Breast epithelium (tissue), 4 donors: Measurements from ENCODE around the gene ACOT13. TPM values are rescaled to one million over a fixed set of nuclear protein-coding genes. Genes with fewer than 3 reads are reported as not detected.

ENCODE experiments used
- DNase-seq, 2 donors: peaks; one replicate each; pipeline ENCODE4 v3.0.0-alpha.2; 2019; ENCODE audit warnings: low spot score in 2 of 2
- H3K27ac ChIP-seq, 2 donors: fragments of 200-600 bp; sonication (generic) in 1 of 2; one replicate each; pipeline ENCODE4 v1.5.1; 2016 to 2019; ENCODE audit warnings: mild to moderate bottlenecking in 1 of 2
- H3K27me3 ChIP-seq, 2 donors: fragments of 200-600 bp; sonication (generic) in 1 of 2; one replicate each; pipeline versions ENCODE4 v1.5.1 to v1.6.0; 2017 to 2019; ENCODE audit warnings: control low read depth in 1 of 2, mild to moderate bottlenecking in 1 of 2
- H3K36me3 ChIP-seq: fragments of 200-600 bp; one replicate; pipeline ENCODE4 v1.5.1; 2019
- H3K4me1 ChIP-seq, 2 donors: fragments of 200-600 bp; sonication (generic); one replicate each; pipeline ENCODE4 v1.5.1; 2016 to 2019; ENCODE audit warnings: control low read depth in 1 of 2
- H3K4me3 ChIP-seq, 3 donors: fragments of 200-600 bp; sonication (generic); 1 replicate in 2 of 3; 2 replicates in 1 of 3; pipeline ENCODE4 v1.5.1; 2016 to 2019; ENCODE audit warnings: mild to moderate bottlenecking in 3 of 3, moderate library complexity in 2 of 3
- H3K9me3 ChIP-seq, 2 donors: fragments of 200-600 bp; sonication (generic) in 1 of 2; one replicate each; pipeline ENCODE4 v1.5.1; 2016 to 2019; ENCODE audit warnings: control low read depth in 1 of 2
- POLR2A ChIP-seq: fragments of 450-650 bp; IDR thresholded peaks from one replicate; pipeline ENCODE4 v1.6.1; 2016; ENCODE audit warnings: antibody characterized with exemption, mild to moderate bottlenecking, moderate library complexity
- POLR2AphosphoS5 ChIP-seq, 3 donors: sonication (generic); formaldehyde crosslinking; IDR thresholded peaks; one replicate each; pipeline ENCODE4 v1.6.1; 2017; ENCODE audit warnings: antibody characterized with exemption in 3 of 3
- intact Hi-C: fragments of 100-400 bp; cut with DNase I; formaldehyde crosslinking; loops from one replicate; pipeline ENCODE4 v1.15.1; 2023; ENCODE audit warnings: low total_unique reads
- total RNA-seq, 3 donors: library from RNA; depleted of rRNA; stranded (reverse); fragments of >200 nt; gene quantifications; one replicate each; pipeline ENCODE4 v1.1.0, GENCODE V29; 2016
- TF ChIP-seq, protein P1 (sequence below), 3 donors: fragments of 450-650 bp; IDR thresholded peaks; one replicate each; pipeline ENCODE4 v1.5.1; 2016 to 2017; ENCODE audit warnings: antibody characterized with exemption in 3 of 3, mild to moderate bottlenecking in 3 of 3, moderate library complexity in 3 of 3

The ACOT13 gene
- total RNA-seq, 3 donors from 2014 or later: 6.3 to 12.0 (median 8.2) TPM

DNA sequence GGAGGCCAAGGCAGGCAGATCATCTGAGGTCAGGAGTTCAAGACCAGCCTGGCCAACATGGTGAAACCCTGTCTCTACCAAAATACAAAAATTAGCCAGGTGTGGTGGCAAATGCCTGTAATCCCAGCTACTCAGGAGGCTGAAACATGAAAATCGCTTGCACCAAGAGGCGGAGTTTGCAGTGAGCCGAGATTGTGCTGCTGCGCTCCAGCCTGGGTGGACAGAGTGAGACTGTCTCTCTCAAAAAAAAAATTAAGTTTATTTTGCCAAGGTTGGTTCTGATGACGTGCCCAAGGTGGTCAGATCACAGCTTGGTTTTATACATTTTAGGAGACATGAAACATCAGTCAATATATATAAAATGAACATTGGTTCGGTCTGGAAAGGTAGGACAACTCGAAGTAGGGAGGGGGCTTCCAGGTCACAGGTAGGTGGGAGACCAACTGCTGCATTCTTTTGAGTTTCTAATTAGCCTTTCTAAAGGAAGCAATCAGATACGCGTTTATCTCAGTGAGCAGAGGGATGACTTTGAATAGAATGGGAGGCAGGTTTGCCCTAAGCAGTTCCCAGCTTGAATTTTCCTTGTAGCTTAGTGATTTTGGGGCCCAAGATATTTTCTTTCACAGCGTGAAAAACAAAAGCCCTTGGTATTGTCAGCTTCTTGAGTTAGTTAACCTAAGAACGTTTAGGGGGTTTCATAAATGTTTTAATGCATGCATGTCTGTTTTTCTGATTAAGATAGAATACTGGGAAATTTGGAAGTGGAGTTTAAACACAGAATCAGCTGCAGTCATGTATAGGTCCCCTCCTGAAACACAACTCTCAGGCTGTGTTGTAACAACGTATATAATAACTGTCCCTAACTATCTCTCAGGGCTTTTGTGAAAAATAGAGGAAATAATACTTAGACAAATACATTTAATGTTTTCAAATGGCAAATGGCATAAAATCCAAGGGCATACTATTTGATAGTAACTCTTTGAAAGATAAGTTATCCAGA is 16.7 kb downstream of the ACOT13 start:
- intact Hi-C loops: no loop called here
- no peak for DNase-seq
- no peaks in the 10 kb centered on the region for H3K4me1 ChIP-seq
- H3K36me3 ChIP-seq: no peaks in the 10 kb centered on the region
- H3K27me3 ChIP-seq: no peaks in the 10 kb centered on the region
- H3K27ac ChIP-seq: no peak overlapping the region
- no peak overlapping the region for H3K4me3 ChIP-seq
- H3K9me3 ChIP-seq: no peaks in the 10 kb centered on the region
- TF ChIP-seq POLR2A: no peak
- TF ChIP-seq, protein P1, sequence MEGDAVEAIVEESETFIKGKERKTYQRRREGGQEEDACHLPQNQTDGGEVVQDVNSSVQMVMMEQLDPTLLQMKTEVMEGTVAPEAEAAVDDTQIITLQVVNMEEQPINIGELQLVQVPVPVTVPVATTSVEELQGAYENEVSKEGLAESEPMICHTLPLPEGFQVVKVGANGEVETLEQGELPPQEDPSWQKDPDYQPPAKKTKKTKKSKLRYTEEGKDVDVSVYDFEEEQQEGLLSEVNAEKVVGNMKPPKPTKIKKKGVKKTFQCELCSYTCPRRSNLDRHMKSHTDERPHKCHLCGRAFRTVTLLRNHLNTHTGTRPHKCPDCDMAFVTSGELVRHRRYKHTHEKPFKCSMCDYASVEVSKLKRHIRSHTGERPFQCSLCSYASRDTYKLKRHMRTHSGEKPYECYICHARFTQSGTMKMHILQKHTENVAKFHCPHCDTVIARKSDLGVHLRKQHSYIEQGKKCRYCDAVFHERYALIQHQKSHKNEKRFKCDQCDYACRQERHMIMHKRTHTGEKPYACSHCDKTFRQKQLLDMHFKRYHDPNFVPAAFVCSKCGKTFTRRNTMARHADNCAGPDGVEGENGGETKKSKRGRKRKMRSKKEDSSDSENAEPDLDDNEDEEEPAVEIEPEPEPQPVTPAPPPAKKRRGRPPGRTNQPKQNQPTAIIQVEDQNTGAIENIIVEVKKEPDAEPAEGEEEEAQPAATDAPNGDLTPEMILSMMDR (IDR thresholded peaks at IDR 0.05): no peak
- no peak for TF ChIP-seq POLR2AphosphoS5 (IDR thresholded peaks at IDR 0.05)

DNA sequence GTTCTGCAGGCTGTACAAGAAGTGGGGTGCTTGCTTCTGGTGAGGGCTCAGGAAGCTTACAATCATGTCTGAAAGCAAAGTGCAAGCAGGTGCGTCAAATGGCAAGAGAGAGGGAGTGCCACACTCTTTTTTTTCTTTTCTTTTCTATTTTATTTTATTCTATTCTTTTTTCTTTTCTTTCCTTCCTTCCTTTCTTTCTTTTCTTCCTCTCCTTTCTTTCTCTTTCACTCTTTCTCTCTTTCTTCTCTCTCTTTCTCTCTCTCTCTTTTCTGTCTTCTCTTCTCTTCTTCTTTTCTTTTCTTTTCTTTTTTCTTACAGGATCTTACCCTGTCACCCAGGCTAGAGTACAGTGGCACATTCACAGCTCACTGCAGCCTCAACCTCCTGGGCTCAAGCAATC is 19.5 kb downstream of the ACOT13 start:
- H3K9me3 ChIP-seq: no peaks in the 10 kb centered on the region
- no peaks in the 10 kb centered on the region for H3K27me3 ChIP-seq
- no peak overlapping the region for H3K27ac ChIP-seq
- DNase-seq: no peak
- no peaks in the 10 kb centered on the region for H3K36me3 ChIP-seq
- TF ChIP-seq, protein P1 (IDR thresholded peaks at IDR 0.05): no peak
- no peak for TF ChIP-seq POLR2AphosphoS5 (IDR thresholded peaks at IDR 0.05)
- no peak for TF ChIP-seq POLR2A
- no peaks in the 10 kb centered on the region for H3K4me1 ChIP-seq
- intact Hi-C loops: no loop called here
- no peak overlapping the region for H3K4me3 ChIP-seq

DNA sequence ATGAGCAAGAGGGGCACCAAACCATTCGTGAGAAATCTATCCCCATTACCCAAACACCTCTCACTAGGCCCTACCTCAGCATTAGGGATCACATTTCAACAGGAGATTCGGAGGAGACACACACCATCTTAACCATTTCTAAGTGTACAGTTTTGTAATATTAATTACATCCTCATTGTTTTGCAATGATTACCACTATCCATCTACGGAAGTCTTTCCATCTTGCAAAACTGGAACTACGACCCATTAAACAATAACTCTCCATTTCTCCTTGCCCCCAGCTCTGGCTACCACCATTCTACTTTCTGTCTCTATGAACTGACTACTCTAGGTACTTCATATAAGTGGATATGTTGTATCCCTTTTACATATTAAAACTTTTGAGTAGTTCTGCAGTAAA is 20.1 kb downstream of the ACOT13 start:
- no peak for TF ChIP-seq POLR2AphosphoS5 (IDR thresholded peaks at IDR 0.05)
- TF ChIP-seq POLR2A: no peak
- TF ChIP-seq, protein P1 (IDR thresholded peaks at IDR 0.05): no peak
- no peaks in the 10 kb centered on the region for H3K27me3 ChIP-seq
- DNase-seq: no peak
- no peaks in the 10 kb centered on the region for H3K9me3 ChIP-seq
- intact Hi-C loops: no loop called here
- H3K27ac ChIP-seq: no peak overlapping the region
- no peaks in the 10 kb centered on the region for H3K4me1 ChIP-seq
- no peaks in the 10 kb centered on the region for H3K36me3 ChIP-seq
- no peak overlapping the region for H3K4me3 ChIP-seq

DNA sequence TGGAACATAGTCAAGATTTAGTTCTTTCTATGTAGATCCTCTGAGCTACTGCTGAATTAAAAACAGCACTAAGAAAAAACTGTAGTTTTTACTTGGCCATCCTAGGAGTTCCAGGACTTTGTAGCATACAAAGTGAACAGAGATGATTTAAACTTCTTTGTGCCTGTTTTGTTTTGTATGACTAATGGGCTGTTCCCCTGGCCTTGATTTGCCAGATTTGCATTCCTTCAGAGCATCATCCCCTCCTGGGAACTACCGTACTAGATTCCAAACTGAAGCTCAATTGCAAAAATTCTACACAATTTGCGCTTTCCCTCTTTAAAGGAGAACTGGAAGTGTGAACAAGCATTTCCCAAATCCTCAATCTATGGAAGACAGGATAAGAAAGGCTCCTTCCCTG is 23.1 kb downstream of the ACOT13 start:
- no peak for DNase-seq
- Histone ChIP-seq H3K27me3 (no peaks in the 10 kb centered on the region), H3K36me3 (no peaks in the 10 kb centered on the region), H3K4me3 (no peak overlapping the region), H3K9me3 (no peaks in the 10 kb centered on the region), H3K4me1 (no peaks in the 10 kb centered on the region), H3K27ac (no peak overlapping the region)
- TF ChIP-seq POLR2A (no peak), POLR2AphosphoS5 (IDR thresholded peaks at IDR 0.05) (no peak)
- TF ChIP-seq, protein P1 (IDR thresholded peaks at IDR 0.05): no peak
- intact Hi-C loops: no loop called here

DNA sequence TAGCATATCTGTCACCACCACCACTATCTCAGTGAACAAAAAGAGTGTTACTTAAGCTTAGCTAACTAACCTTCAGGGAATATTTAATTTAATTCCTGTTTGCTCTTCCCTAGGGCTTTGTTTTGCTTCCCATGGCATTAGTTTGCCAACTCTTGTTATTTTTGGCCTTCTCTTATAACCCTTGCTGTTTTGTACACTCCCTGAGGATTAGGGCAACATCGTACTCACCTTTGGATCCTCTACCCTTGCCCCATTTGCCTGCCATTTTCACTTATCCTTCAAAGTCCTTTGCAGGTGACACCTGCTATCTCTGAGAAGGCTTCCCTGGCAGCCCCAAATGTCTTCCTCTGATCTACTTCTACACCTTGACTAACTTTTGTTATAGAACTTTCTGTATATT is 23.7 kb downstream of the ACOT13 start:
- Histone ChIP-seq H3K4me3 (no peak overlapping the region), H3K36me3 (no peaks in the 10 kb centered on the region), H3K9me3 (no peaks in the 10 kb centered on the region), H3K27me3 (no peaks in the 10 kb centered on the region), H3K27ac (no peak overlapping the region), H3K4me1 (no peaks in the 10 kb centered on the region)
- TF ChIP-seq POLR2A (no peak), POLR2AphosphoS5 (IDR thresholded peaks at IDR 0.05) (no peak)
- TF ChIP-seq, protein P1 (IDR thresholded peaks at IDR 0.05): no peak
- intact Hi-C loops: no loop called here
- no peak for DNase-seq
